Neural cell (in vitro differentiated cells): Measurements from ENCODE around the gene LDHD. TPM values are rescaled to one million over a fixed set of nuclear protein-coding genes. Genes with fewer than 3 reads are reported as not detected.

Source experiments
- H2AFZ ChIP-seq: fragments of 200-600, 300-800 bp; sonication (generic), shearing (Covaris generic); 2 replicates; pipeline ENCODE4 v1.6.0; 2014; ENCODE audit warnings: low read depth, mild to moderate bottlenecking, antibody characterized with exemption, low read length, moderate library complexity
- H3F3A ChIP-seq: fragments of 200-600 bp; shearing (Covaris generic); 2 replicates; pipeline ENCODE4 v1.6.1; 2016; ENCODE audit warnings: mild to moderate bottlenecking, moderate library complexity, mixed read lengths, antibody characterized with exemption, low read length; ENCODE audit not compliant: insufficient read depth, poor library complexity, severe bottlenecking
- H3K27ac ChIP-seq: fragments of 200-600, 300-800 bp; sonication (generic), shearing (Covaris generic); 2 replicates; pipeline ENCODE4 v1.5.1; 2014; ENCODE audit warnings: mild to moderate bottlenecking, low read length, moderate library complexity
- H3K27me3 ChIP-seq: fragments of 300-800, 200-600 bp; sonication (generic), shearing (Covaris generic); 2 replicates; pipeline ENCODE4 v1.6.0; 2014; ENCODE audit warnings: mild to moderate bottlenecking, low read depth, low read length, moderate library complexity; ENCODE audit not compliant: insufficient read depth
- H3K36me3 ChIP-seq: fragments of 300-800, 200-600 bp; sonication (generic), shearing (Covaris generic); 2 replicates; pipeline ENCODE4 v1.5.1; 2014; ENCODE audit warnings: mild to moderate bottlenecking, antibody characterized with exemption, low read length, moderate library complexity; ENCODE audit not compliant: insufficient read depth
- H3K4me2 ChIP-seq: fragments of 300-800, 200-600 bp; sonication (generic), shearing (Covaris generic); 2 replicates; pipeline ENCODE4 v1.6.0; 2014; ENCODE audit warnings: mild to moderate bottlenecking, low read length
- H3K4me3 ChIP-seq: fragments of 300-800, 200-600 bp; sonication (generic), shearing (Covaris generic); 2 replicates; pipeline ENCODE4 v1.5.1; 2014; ENCODE audit warnings: mild to moderate bottlenecking, low read length, moderate library complexity
- H3K79me2 ChIP-seq: fragments of 200-600 bp; shearing (Covaris generic); replicated peaks from 2 replicates; pipeline ENCODE4 v1.6.0; 2014; ENCODE audit warnings: mild to moderate bottlenecking, low read length, moderate library complexity; ENCODE audit not compliant: insufficient read depth
- H3K9ac ChIP-seq: fragments of 300-800, 200-600 bp; sonication (generic), shearing (Covaris generic); 2 replicates; pipeline ENCODE4 v1.6.1; 2016; ENCODE audit warnings: mild to moderate bottlenecking, low read length, mixed read lengths
- H3K9me2 ChIP-seq: fragments of 200-600 bp; shearing (Covaris generic); 2 replicates; pipeline ENCODE4 v1.6.1; 2016; ENCODE audit warnings: mild to moderate bottlenecking, low read length, mixed read lengths; ENCODE audit not compliant: insufficient read depth
- H3K9me3 ChIP-seq: fragments of 200-600, 300-800 bp; sonication (generic), shearing (Covaris generic); 2 replicates; pipeline ENCODE4 v1.6.1; 2016; ENCODE audit warnings: mild to moderate bottlenecking, mixed run types, low read length, moderate library complexity, mixed read lengths
- H4K20me1 ChIP-seq: fragments of 200-600 bp; shearing (Covaris generic); 2 replicates; pipeline ENCODE4 v1.6.1; 2016; ENCODE audit warnings: mild to moderate bottlenecking, mixed run types; ENCODE audit not compliant: insufficient read depth
- EP300 ChIP-seq: fragments of 450-650 bp; conservative IDR thresholded peaks from 2 replicates; pipeline ENCODE4 v1.6.1; 2014; ENCODE audit warnings: antibody characterized with exemption, mild to moderate bottlenecking, moderate library complexity; ENCODE audit not compliant: poor library complexity, severe bottlenecking
- EZH2 ChIP-seq: fragments of 200-600, 300-800 bp; shearing (Covaris generic), sonication (generic); IDR thresholded peaks from 2 replicates; pipeline ENCODE4 v1.6.1; 2014; ENCODE audit warnings: antibody characterized with exemption, low read length, borderline replicate concordance, mild to moderate bottlenecking; ENCODE audit not compliant: insufficient read depth, poor library complexity, severe bottlenecking
- MXI1 ChIP-seq: fragments of 450-650 bp; conservative IDR thresholded peaks from 2 replicates; pipeline ENCODE4 v1.6.1; 2014; ENCODE audit warnings: antibody characterized with exemption, mild to moderate bottlenecking; ENCODE audit not compliant: poor library complexity, severe bottlenecking
- POLR2AphosphoS5 ChIP-seq: IDR thresholded peaks from 2 replicates; pipeline ENCODE4 v1.6.1; 2012
- RAD21 ChIP-seq: fragments of 450-650 bp; conservative IDR thresholded peaks from 2 replicates; pipeline ENCODE4 v1.6.1; 2014; ENCODE audit warnings: antibody characterized with exemption, mild to moderate bottlenecking, moderate library complexity
- SMC3 ChIP-seq: fragments of 450-650 bp; conservative IDR thresholded peaks from 2 replicates; pipeline ENCODE4 v1.6.1; 2014; ENCODE audit warnings: antibody characterized with exemption, mild to moderate bottlenecking, moderate library complexity; ENCODE audit not compliant: poor library complexity
- TAF1 ChIP-seq: IDR thresholded peaks from 2 replicates; pipeline ENCODE4 v1.6.1; 2012; ENCODE audit warnings: low read depth
- polyA plus RNA-seq: library from polyadenylated mRNA; depleted of rRNA; stranded (reverse); fragments of >200 nt; gene quantifications from 2 replicates; pipeline ENCODE4 v1.2.3, GENCODE V29; 2014
- TF ChIP-seq, protein P1 (sequence below): IDR thresholded peaks from 2 replicates; pipeline ENCODE4 v1.6.1; 2012; ENCODE audit warnings: borderline replicate concordance
- TF ChIP-seq, protein P2 (sequence below): fragments of 450-650 bp; IDR thresholded peaks from 2 replicates; pipeline ENCODE4 v1.5.1; 2014; ENCODE audit warnings: antibody characterized with exemption, mild to moderate bottlenecking, moderate library complexity; ENCODE audit not compliant: poor library complexity, severe bottlenecking

LDHD gene
- polyA plus RNA-seq, 1 donor from 2014 or later = not detected

DNA sequence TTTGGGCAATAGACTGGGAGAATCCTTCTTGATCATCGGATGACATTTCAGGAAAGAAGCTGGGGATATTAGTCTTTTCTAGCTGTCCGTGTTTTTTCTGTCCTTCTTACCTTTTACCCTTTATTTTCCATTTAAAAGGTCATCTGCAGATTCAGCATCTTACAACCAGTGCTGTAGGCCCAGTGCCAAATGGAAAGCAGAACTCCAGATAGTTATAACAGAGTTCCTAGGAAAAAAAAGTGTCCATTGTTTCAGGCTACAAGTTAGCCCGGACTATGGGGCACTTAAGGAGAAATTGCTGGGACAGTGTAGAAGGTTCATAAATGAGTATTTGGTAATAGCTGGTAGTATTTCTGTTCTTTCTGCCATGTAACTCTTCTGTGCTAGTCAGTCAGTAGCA, 28.4 kb downstream of the LDHD start:
- no peaks in the 10 kb centered on the region for H4K20me1 ChIP-seq
- peaks cover 42% of the 10 kb centered on the region for H3K79me2 ChIP-seq
- H3K27ac ChIP-seq = no peak overlapping the region
- H3K9ac ChIP-seq = no peak overlapping the region
- TF ChIP-seq POLR2AphosphoS5 (no peak), TAF1 (no peak), MXI1 (no peak), RAD21 (no peak), EP300 (no peak), EZH2 (no peak), SMC3 (no peak)
- TF ChIP-seq, protein P1, sequence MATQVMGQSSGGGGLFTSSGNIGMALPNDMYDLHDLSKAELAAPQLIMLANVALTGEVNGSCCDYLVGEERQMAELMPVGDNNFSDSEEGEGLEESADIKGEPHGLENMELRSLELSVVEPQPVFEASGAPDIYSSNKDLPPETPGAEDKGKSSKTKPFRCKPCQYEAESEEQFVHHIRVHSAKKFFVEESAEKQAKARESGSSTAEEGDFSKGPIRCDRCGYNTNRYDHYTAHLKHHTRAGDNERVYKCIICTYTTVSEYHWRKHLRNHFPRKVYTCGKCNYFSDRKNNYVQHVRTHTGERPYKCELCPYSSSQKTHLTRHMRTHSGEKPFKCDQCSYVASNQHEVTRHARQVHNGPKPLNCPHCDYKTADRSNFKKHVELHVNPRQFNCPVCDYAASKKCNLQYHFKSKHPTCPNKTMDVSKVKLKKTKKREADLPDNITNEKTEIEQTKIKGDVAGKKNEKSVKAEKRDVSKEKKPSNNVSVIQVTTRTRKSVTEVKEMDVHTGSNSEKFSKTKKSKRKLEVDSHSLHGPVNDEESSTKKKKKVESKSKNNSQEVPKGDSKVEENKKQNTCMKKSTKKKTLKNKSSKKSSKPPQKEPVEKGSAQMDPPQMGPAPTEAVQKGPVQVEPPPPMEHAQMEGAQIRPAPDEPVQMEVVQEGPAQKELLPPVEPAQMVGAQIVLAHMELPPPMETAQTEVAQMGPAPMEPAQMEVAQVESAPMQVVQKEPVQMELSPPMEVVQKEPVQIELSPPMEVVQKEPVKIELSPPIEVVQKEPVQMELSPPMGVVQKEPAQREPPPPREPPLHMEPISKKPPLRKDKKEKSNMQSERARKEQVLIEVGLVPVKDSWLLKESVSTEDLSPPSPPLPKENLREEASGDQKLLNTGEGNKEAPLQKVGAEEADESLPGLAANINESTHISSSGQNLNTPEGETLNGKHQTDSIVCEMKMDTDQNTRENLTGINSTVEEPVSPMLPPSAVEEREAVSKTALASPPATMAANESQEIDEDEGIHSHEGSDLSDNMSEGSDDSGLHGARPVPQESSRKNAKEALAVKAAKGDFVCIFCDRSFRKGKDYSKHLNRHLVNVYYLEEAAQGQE = no peak
- TF ChIP-seq, protein P2, sequence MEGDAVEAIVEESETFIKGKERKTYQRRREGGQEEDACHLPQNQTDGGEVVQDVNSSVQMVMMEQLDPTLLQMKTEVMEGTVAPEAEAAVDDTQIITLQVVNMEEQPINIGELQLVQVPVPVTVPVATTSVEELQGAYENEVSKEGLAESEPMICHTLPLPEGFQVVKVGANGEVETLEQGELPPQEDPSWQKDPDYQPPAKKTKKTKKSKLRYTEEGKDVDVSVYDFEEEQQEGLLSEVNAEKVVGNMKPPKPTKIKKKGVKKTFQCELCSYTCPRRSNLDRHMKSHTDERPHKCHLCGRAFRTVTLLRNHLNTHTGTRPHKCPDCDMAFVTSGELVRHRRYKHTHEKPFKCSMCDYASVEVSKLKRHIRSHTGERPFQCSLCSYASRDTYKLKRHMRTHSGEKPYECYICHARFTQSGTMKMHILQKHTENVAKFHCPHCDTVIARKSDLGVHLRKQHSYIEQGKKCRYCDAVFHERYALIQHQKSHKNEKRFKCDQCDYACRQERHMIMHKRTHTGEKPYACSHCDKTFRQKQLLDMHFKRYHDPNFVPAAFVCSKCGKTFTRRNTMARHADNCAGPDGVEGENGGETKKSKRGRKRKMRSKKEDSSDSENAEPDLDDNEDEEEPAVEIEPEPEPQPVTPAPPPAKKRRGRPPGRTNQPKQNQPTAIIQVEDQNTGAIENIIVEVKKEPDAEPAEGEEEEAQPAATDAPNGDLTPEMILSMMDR = no peak
- H3F3A ChIP-seq = no peaks in the 10 kb centered on the region
- no peaks in the 10 kb centered on the region for H3K9me3 ChIP-seq
- H3K27me3 ChIP-seq = no peaks in the 10 kb centered on the region
- H3K9me2 ChIP-seq = no peaks in the 10 kb centered on the region
- H3K4me2 ChIP-seq = no peak overlapping the region
- no peak overlapping the region for H2AFZ ChIP-seq
- no peak overlapping the region for H3K4me3 ChIP-seq
- H3K36me3 ChIP-seq = no peaks in the 10 kb centered on the region

DNA sequence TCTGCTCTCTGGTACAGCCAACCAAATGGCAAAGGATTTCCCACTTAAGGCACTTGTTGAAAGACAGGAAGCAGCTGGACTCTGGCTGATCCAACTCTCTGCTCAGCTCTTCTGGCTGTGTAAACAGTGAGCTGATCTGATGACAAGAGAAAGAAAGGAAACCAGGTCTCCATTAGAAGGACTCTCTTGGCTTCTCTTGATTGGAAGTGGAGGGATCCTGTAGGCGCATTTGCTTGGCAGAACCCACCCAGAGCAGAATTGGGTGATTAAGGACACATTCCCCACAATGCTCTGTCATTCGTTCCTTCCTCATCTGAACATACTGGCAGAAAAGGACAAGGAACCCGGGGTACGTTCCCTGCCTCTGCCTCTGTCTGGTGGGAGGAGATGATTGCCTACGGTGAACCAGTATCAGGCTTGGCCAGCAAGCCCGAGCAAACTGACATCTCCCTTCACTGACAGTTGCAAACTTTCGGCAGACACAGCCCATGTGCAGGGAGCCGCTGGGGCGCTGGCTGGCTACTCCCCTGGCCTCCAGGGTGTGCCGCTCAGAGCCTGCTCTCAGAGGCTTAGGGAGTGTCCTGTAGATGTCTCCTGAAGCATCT, 29.1 kb downstream of the LDHD start:
- H3K9me3 ChIP-seq = no peaks in the 10 kb centered on the region
- no peaks in the 10 kb centered on the region for H3K36me3 ChIP-seq
- H3F3A ChIP-seq = no peaks in the 10 kb centered on the region
- H4K20me1 ChIP-seq = no peaks in the 10 kb centered on the region
- no peak overlapping the region for H3K27ac ChIP-seq
- H3K79me2 ChIP-seq = peaks cover 49% of the 10 kb centered on the region
- H3K9me2 ChIP-seq = no peaks in the 10 kb centered on the region
- TF ChIP-seq MXI1 = no peak
- TF ChIP-seq TAF1 = no peak
- TF ChIP-seq, protein P1 = no peak
- TF ChIP-seq, protein P2 = no peak
- TF ChIP-seq EP300 = no peak
- TF ChIP-seq EZH2 = no peak
- no peak for TF ChIP-seq POLR2AphosphoS5
- TF ChIP-seq RAD21 = no peak
- no peak for TF ChIP-seq SMC3
- H3K4me3 ChIP-seq = no peak overlapping the region
- H3K27me3 ChIP-seq = no peaks in the 10 kb centered on the region
- H3K9ac ChIP-seq = no peak overlapping the region
- no peak overlapping the region for H2AFZ ChIP-seq
- no peak overlapping the region for H3K4me2 ChIP-seq
